HG03108 (cell line): ENCODE results near the gene TTLL5.

Source experiments
- ATAC-seq: cut with Tn5 transposase; IDR thresholded peaks from one replicate; pipeline ENCODE4 v1.9.1; 2021; ENCODE audit warnings: moderate library complexity; ENCODE audit not compliant: unreplicated experiment

Gene TTLL5

DNA sequence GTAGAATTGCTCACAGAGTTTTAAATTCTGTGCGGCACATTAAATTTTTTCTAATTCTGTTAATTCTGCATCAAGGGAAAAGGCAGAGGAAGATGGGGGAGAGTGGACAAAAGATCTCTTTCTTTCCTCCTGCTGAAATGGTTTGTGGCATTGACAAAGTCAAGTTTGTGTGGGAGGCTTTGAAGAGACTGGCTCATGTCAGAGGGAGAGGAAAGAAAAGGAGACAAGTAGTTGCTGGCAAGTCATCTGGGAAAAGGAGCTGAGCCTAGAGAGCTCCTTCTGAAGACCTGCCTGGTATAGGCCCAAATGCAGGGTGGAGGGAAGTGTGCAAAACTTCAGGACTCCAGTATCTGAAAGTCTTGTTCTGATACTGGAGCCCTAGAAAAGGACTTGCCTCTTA is 36.3 kb downstream of the TTLL5 start:
- no peak for ATAC-seq

GRCh38 chr14:75697918-75698317 is 36.9 kb downstream of the TTLL5 start:
- no peak for ATAC-seq

DNA sequence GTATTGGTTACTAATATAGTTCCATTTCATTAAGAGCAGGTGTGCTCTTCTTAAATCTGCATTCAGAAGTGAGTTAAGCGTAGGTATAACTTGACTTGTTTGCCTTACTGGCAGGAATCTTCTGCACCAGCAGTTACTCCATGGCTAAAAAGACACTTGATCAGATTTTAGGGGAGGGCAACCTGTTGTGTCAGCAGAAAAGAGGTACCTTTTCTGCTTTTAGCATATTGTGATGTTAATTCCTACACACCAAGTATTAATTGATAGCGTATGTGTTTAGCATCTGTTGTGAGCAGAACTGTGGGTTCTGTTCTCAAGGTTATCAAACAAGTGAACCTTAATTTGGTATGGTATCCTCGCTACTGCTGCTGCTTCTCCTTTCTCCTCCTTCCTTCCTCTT is 38.3 kb downstream of the TTLL5 start:
- ATAC-seq = no peak

- ATAC-seq = no peak
Measured at GRCh38 chr14:75700295-75700694, 39.2 kb downstream of the TTLL5 start.

DNA sequence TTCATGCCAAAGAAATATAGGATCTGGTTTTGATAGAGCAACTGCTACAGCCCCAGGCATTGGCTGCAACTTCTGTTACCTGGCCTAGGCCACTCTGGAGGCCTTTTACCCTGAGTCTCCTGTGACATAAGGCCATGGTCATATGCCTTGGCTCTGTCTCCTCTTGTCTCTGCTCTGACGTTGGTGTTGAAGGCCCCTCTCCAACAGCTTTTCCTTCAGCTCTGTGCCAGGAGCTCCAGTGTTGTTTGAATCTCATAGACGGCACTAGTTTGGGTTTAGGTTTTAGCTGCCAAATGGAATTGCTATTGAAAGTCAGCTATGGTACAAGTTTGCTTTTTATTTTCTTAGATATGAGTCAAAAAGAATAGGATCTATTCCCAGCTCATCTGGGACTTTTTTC is 41.1 kb downstream of the TTLL5 start:
- no peak for ATAC-seq

DNA sequence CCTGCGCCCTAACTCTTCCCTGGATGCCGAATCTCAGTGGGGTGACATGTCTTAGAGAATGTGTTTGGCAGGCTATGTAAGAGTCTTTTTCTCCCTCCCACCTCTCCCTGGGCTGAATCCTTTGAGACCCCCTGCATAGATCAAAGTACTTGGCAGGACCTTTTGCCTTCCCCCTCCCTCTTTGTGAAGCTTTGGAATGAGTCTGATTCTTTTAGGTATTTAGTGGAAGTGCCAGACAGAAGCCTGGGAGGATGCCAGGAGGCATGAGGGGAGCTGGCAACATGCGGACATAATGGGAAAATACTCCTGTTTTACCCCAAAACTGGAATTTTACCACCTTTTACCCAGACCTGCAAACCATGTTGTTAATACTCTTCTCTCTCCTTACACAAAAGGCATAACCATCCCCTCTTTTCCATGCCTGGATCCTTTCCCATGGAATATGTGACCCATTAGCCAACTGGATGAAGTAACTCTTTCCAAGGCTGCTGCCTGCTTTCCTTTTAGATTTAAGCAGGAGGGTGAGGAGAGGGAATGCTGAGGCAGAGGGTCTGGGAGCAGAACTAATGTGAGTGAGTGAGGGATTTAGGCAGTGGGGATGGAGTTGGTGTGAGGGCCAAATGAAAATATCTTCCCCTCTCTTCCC is 41.7 kb downstream of the TTLL5 start:
- ATAC-seq = no peak

DNA sequence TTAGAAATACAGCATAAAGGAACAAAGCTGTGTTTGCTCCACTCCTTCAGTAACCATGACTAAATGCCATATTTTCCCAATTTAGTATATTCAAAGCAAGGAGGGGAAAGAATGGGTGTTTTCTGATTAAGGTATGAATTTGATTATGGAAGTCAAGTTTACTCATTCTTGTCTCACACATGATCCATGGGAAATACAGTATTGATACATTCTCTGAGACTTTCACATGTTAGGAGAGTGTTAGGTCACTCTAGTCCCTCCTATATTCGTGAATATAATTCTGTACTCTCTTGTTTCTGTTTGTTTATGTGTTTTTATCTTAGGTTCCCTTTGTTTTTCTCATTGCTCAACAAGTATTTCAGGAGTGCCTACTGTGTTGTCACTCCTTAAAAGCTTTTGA is 42.4 kb downstream of the TTLL5 start:
- no peak for ATAC-seq

DNA sequence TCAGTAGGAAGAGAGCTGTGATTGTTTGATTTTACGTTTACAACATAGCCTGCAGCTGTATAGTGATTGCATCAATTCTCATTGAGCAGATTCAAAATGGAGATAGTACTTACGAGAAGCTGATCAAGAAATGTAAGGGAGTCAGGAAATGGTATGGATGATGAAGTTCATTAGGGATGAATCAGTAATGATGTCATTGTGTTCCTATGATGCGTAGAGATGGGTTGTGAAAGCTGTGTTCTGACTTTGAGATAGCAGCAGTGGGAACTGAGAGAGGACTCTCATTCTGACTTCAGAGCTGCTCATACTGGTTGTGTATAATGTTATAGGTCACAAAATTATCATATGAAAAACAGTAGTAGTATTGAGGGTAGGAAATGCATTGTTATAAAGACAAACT is 44.0 kb downstream of the TTLL5 start:
- ATAC-seq = no peak

GRCh38 chr14:75709207-75709812 is 48.3 kb downstream of the TTLL5 start:
- ATAC-seq = no peak

GRCh38 chr14:75711105-75711795 is 50.2 kb downstream of the TTLL5 start:
- ATAC-seq = no peak

GRCh38 chr14:75711796-75712211 is 50.8 kb downstream of the TTLL5 start:
- ATAC-seq = no peak

DNA sequence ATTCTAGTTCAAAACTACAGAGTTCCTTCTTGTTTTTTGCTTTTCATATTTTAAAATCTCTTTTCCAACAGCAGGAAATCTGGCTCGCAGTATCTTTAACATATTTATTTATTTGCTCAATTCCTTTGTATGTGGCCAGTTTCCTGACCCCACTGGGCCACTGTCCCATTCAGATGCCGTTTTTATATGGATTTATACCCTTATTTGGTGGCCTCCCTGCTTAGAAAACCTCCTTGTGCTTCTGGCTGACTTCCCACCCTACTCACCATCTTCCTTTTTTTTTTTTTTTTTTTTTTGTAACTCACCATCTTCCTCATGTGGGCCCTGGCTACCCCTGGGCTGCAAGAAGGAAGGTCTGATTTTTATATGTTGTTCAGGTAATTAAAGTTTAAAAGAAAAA is 53.9 kb downstream of the TTLL5 start:
- no peak for ATAC-seq

- ATAC-seq = no peak
Measured at GRCh38 chr14:75715926-75716780, 55.1 kb downstream of the TTLL5 start.

- ATAC-seq = no peak
Measured at GRCh38 chr14:75717729-75718128, 56.7 kb downstream of the TTLL5 start.

- no peak for ATAC-seq
Measured at GRCh38 chr14:75718199-75718598, 57.2 kb downstream of the TTLL5 start.

DNA sequence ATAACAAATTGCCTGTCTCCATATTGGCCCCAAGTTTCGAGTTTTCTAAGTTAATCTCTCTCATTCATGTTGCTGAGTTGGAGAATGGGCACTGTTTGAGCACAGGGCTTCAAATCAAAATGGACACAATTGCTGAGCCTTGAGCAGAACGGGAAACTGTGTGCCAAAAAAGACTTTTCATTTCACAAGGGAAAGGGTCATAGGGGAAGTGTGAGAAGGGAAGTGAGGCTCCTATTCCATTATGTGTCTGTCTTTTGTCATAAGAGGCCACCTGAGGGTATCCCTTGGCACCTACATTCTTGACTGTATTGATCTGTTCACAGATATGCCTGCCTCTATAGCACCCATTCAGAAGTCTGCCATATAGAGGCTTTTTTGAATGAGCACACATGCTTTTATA is 59.1 kb downstream of the TTLL5 start:
- no peak for ATAC-seq

GRCh38 chr14:75720842-75721498 is 59.9 kb downstream of the TTLL5 start:
- no peak for ATAC-seq

DNA sequence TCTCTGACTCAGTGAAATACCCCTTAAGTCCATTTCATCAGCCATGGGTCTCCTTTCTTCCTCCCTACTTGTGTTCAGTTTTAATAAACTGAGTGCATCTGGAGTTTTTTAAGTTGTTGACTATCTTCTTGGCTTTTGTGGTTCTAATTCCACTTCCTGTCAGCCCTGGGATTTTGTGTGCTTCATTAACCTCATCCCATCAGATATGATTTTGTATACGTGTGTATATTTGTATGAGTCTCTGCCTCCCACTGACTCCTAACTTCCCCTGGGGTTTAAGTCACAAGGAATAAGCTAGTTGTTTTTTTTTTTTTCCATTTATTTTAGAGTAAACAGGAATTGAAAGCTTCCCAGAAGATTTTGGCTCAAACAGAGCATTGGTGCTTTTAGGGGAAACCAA is 62.7 kb downstream of the TTLL5 start:
- no peak for ATAC-seq

DNA sequence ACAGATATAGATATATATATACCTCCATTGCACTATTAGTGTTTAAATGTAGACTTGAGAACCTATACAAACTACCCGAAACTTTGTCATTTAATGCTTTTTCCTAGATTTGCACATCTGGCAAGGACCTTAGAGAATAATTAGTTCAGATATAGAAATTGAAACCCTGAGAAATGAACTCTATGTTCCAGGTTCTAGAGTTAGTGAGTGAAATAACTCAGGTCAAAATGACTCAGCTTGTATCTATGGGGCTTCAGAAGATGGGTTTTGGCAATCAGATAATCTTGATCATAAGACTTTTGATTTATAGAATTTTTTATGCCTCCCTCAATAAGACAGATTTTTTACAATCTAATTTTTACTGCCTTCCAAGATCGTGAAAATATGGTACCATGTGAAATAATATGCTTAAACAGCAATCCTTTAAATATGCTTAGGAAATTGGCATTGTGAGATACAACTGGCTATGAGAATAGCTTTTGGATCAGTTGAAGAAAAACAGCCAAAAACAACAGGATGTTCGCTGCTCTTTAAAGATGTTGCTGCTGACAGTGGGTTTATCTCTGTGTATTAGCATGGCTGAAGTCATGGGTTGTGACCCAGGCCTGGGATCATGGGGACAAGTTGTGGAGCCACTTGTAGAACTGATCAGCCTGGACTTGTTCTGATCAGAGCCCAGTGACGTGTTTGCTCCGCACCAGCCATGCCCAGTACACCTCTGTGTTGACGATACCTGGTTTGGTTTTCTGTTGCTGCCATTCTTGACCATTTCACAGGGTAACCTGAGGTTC is 63.6 kb downstream of the TTLL5 start:
- ATAC-seq = no peak

DNA sequence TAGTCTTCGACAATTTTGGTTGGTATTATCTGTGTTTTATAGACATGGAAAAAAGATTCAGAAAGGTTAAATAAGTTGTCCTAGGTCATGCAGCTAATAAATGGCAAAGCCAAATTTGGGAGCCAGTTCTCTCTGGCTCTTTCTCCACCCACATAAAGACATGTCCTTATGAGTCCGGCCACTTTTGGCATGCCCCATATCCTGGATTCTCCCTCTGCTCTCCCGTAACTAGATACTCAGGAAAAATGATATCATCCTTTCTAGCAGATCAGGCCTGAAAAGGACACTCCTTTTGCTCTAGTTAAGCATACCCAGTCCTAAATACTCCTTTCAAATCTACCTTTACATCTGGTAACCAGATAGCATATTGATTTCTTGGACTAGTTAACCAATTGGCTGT is 64.4 kb downstream of the TTLL5 start:
- ATAC-seq = no peak
